HepG2 (cell line): ENCODE measurements around the gene SPRED2. TPM values are rescaled to one million over a fixed set of nuclear protein-coding genes. Genes with fewer than 3 reads are reported as not detected.
A peak's percentile ranks its signal among the peaks of the same experiment; 100 is the strongest.

ENCODE experiments used
- DNMT1 ChIP-seq: sonication (generic); formaldehyde crosslinking; IDR thresholded peaks from 2 replicates; pipeline ENCODE4 v1.5.1; 2020; ENCODE audit warnings: mild to moderate bottlenecking, missing genetic modification reagents
- FOXK2 ChIP-seq: fragments of 450-650 bp; IDR thresholded peaks from 2 replicates; pipeline ENCODE4 v1.6.1; 2016
- GLI4 ChIP-seq: sonication (generic); formaldehyde crosslinking; IDR thresholded peaks from 2 replicates; pipeline ENCODE4 v1.5.1; 2020; ENCODE audit warnings: missing genetic modification reagents, mild to moderate bottlenecking, moderate library complexity, borderline replicate concordance
- HMG20A ChIP-seq: IDR thresholded peaks from 2 replicates; pipeline ENCODE4 v1.6.1; 2016; ENCODE audit warnings: borderline replicate concordance
- HOXA5 ChIP-seq: sonication (generic); formaldehyde crosslinking; IDR thresholded peaks from 2 replicates; pipeline ENCODE4 v1.4.0; 2020; ENCODE audit warnings: missing genetic modification reagents
- JUN ChIP-seq: sonication (generic); formaldehyde crosslinking; IDR thresholded peaks from 2 replicates; pipeline ENCODE4 v1.4.0; 2020; ENCODE audit warnings: mild to moderate bottlenecking, missing genetic modification reagents
- JUND ChIP-seq: sonication (generic); formaldehyde crosslinking; IDR thresholded peaks from 2 replicates; pipeline ENCODE4 v1.8.0; 2022; ENCODE audit warnings: mild to moderate bottlenecking, missing genetic modification reagents
- KDM4B ChIP-seq: sonication (generic); formaldehyde crosslinking; IDR thresholded peaks from 2 replicates; pipeline ENCODE4 v1.4.0; 2020; ENCODE audit warnings: missing genetic modification reagents
- KMT2B ChIP-seq: IDR thresholded peaks from 2 replicates; pipeline ENCODE4 v1.6.1; 2016; ENCODE audit warnings: missing genetic modification reagents, missing compliant biosample characterization
- MAF1 ChIP-seq: sonication (generic); formaldehyde crosslinking; IDR thresholded peaks from 2 replicates; pipeline ENCODE4 v1.5.0; 2020; ENCODE audit warnings: missing genetic modification reagents, borderline replicate concordance
- MAFG ChIP-seq: sonication (generic); formaldehyde crosslinking; IDR thresholded peaks from 2 replicates; pipeline ENCODE4 v1.5.1; 2020; ENCODE audit warnings: mild to moderate bottlenecking, missing genetic modification reagents
- NBN ChIP-seq: fragments of 450-650 bp; conservative IDR thresholded peaks from 2 replicates; pipeline ENCODE4 v1.6.1; 2017
- NFKBIZ ChIP-seq: IDR thresholded peaks from 2 replicates; pipeline ENCODE4 v1.6.1; 2018; ENCODE audit warnings: missing genetic modification reagents, missing compliant biosample characterization
- PCBP2 ChIP-seq: fragments of 200-400 bp; formaldehyde crosslinking; optimal IDR thresholded peaks from 2 replicates; pipeline ENCODE3; 2018; ENCODE audit warnings: low read length, low read depth; ENCODE audit not compliant: poor library complexity, severe bottlenecking
- SP1 ChIP-seq, 2 experiments: fragments of 450-650 bp in 1 of 2; sonication (generic) in 1 of 2; formaldehyde crosslinking in 1 of 2; IDR thresholded peaks; 2 replicates each; pipeline versions ENCODE4 v1.4.0 to v1.6.1; 2016 to 2020; ENCODE audit warnings: missing genetic modification reagents in 1 of 2
- TCF7 ChIP-seq: sonication (generic); IDR thresholded peaks from 2 replicates; pipeline ENCODE4 v1.6.1; 2016; ENCODE audit warnings: antibody characterized with exemption, low read depth
- U2AF1 ChIP-seq: fragments of 200-400 bp; formaldehyde crosslinking; optimal IDR thresholded peaks from 2 replicates; pipeline ENCODE3; 2017; ENCODE audit warnings: mild to moderate bottlenecking, low read depth, low read length
- YY1 ChIP-seq: IDR thresholded peaks from 2 replicates; pipeline ENCODE4 v1.6.1; 2011; ENCODE audit warnings: low read length, low read depth, moderate library complexity, mild to moderate bottlenecking; ENCODE audit not compliant: insufficient read depth, insufficient replicate concordance
- ZBTB21 ChIP-seq: sonication (generic); formaldehyde crosslinking; IDR thresholded peaks from 2 replicates; pipeline ENCODE4 v1.4.0; 2020; ENCODE audit warnings: missing genetic modification reagents
- ZNF12 ChIP-seq: sonication (generic); formaldehyde crosslinking; IDR thresholded peaks from 2 replicates; pipeline ENCODE4 v1.5.0; 2020; ENCODE audit warnings: missing genetic modification reagents
- ZNF468 ChIP-seq: sonication (generic); formaldehyde crosslinking; IDR thresholded peaks from 2 replicates; pipeline ENCODE4 v1.8.0; 2022; ENCODE audit warnings: mild to moderate bottlenecking, moderate library complexity, missing genetic modification reagents
- ZNF572 ChIP-seq: sonication (generic); formaldehyde crosslinking; IDR thresholded peaks from 2 replicates; pipeline ENCODE4 v1.5.1; 2020; ENCODE audit warnings: mild to moderate bottlenecking, missing genetic modification reagents
- ZNF713 ChIP-seq: sonication (generic); formaldehyde crosslinking; IDR thresholded peaks from 2 replicates; pipeline ENCODE4 v1.4.0; 2020; ENCODE audit warnings: mild to moderate bottlenecking, missing genetic modification reagents
- ZNF775 ChIP-seq: sonication (generic); formaldehyde crosslinking; IDR thresholded peaks from 2 replicates; pipeline ENCODE4 v1.4.0; 2020; ENCODE audit warnings: missing genetic modification reagents, mild to moderate bottlenecking, moderate library complexity, borderline replicate concordance
- ZNF816 ChIP-seq: sonication (generic); formaldehyde crosslinking; IDR thresholded peaks from 2 replicates; pipeline ENCODE4 v1.8.0; 2022; ENCODE audit warnings: missing genetic modification reagents, mild to moderate bottlenecking, borderline replicate concordance
- polyA plus RNA-seq, 8 experiments: library from polyadenylated mRNA; depleted of rRNA in 3 of 8; stranded (reverse) in 7 of 8; unstranded in 1 of 8; fragments of >200 nt; fragmentation: Illumina TruSeq in 4 of 8; extraction: Trizol in 4 of 8; gene quantifications; 2 replicates each; pipeline versions ENCODE4 v1.2.1 to v1.2.3, GENCODE V29; 2011 to 2016; ENCODE audit warnings: low read depth in 4 of 8, missing spikeins in 1 of 8, mixed read lengths in 1 of 8; ENCODE audit not compliant: insufficient read depth in 1 of 8
- total RNA-seq, 5 experiments: library from RNA; depleted of rRNA; stranded (reverse); fragments of >200 nt; fragmentation: Illumina TruSeq; extraction: Trizol; gene quantifications; 2 replicates each; pipeline ENCODE4 v1.2.3, GENCODE V29; 2016; ENCODE audit warnings: low read depth in 1 of 5
- TF ChIP-seq, protein P1 (sequence below): sonication (generic); formaldehyde crosslinking; IDR thresholded peaks from 2 replicates; pipeline ENCODE4 v1.8.0; 2022; ENCODE audit warnings: missing genetic modification reagents, mild to moderate bottlenecking, borderline replicate concordance
- TF ChIP-seq, protein P2 (sequence below): sonication (generic); formaldehyde crosslinking; IDR thresholded peaks from 2 replicates; pipeline ENCODE4 v1.5.0; 2020; ENCODE audit warnings: mild to moderate bottlenecking, missing genetic modification reagents
- TF ChIP-seq, protein P3 (sequence below): sonication (generic); formaldehyde crosslinking; IDR thresholded peaks from 2 replicates; pipeline ENCODE4 v1.8.1; 2023; ENCODE audit warnings: mild to moderate bottlenecking, missing genetic modification reagents

The SPRED2 gene
- total and polyA plus RNA-seq, 2 of the 13 experiments (the other 11 are each of a cell fraction or from before 2014, with no cell fraction given): 13.0 to 37.0 TPM

DNA sequence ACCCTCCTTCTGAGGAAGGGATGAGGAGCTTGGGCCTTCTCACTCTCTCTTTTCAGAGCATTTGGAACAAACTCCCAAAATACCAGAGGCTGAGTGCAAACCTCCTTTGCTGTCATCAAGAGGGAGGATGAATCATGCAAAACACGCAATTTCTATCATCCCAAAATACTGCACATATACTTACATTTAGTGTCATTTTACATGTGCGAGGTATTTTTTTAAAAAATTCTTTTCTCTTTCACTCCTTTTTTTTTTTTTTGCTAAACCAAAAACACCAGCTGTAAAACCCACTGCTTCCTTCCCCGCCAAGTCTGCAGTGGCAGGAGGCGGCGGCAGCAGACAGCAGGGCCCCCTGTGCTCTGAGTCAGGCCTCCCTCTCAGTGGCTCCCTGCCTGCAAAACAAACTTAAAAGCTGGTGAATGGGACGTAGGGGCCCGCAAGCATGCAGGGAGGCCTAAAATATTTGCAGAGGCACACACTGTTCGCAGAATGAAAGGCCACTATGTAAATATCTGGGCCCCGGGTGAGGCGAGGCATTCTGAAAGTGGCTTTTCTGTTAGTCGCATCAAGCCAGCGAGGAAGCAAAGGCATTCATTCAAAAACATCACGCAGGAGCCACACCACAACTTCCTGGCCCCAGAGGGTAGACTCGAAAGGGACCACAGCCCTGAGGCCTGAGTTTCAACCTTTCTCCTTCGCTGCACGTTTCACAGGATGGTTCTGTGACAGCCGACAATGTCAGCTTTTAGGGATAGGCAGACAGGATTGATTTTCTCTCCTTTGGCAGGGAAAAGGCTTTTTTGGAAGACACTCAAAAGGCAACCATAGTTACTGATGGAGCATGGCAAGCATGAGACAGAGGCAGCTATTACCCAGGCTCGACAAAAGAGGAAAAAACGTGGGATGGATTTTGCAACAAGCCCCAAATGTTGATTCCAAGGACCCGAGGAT is 131.4 kb downstream of the SPRED2 start (continued):
- TF ChIP-seq, protein P1, sequence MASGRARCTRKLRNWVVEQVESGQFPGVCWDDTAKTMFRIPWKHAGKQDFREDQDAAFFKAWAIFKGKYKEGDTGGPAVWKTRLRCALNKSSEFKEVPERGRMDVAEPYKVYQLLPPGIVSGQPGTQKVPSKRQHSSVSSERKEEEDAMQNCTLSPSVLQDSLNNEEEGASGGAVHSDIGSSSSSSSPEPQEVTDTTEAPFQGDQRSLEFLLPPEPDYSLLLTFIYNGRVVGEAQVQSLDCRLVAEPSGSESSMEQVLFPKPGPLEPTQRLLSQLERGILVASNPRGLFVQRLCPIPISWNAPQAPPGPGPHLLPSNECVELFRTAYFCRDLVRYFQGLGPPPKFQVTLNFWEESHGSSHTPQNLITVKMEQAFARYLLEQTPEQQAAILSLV (CRISPR knock-in tag): no peak
- TF ChIP-seq YY1 (peak; percentile 41), PCBP2 (no peak), ZNF775 (CRISPR knock-in tag) (no peak), FOXK2 (no peak), MAFG (CRISPR knock-in tag) (no peak), JUND (CRISPR knock-in tag) (no peak; the same call in 1 of the 2 replicates), HOXA5 (CRISPR knock-in tag) (peak; percentile 78; the same call in 1 of the 2 replicates), ZNF572 (CRISPR knock-in tag) (no peak), TCF7 (peak; percentile 83), JUN (CRISPR knock-in tag) (no peak), KMT2B (0 out of 2 replicates have a peak, but pooled peaks have one; percentile 18), SP1 (IDR thresholded peaks at IDR 0.05) (no peak), SP1 (CRISPR knock-in tag; IDR thresholded peaks at IDR 0.05) (no peak), HMG20A (peak; percentile 75; the same call in 1 of the 2 replicates), ZBTB21 (no peak), GLI4 (CRISPR knock-in tag) (no peak), ZNF468 (no peak), NBN (no peak), DNMT1 (CRISPR knock-in tag) (no peak), NFKBIZ (CRISPR knock-in tag) (peak; percentile 35; the same call in 1 of the 2 replicates), U2AF1 (no peak), ZNF713 (CRISPR knock-in tag) (no peak), MAF1 (CRISPR knock-in tag) (no peak), KDM4B (CRISPR knock-in tag) (0 out of 2 replicates have a peak, but pooled peaks have one; percentile 42), ZNF816 (CRISPR knock-in tag) (0 out of 2 replicates have a peak, but pooled peaks have one; percentile 28), ZNF12 (peak; percentile 78; the same call in 1 of the 2 replicates)
- TF ChIP-seq, protein P2, sequence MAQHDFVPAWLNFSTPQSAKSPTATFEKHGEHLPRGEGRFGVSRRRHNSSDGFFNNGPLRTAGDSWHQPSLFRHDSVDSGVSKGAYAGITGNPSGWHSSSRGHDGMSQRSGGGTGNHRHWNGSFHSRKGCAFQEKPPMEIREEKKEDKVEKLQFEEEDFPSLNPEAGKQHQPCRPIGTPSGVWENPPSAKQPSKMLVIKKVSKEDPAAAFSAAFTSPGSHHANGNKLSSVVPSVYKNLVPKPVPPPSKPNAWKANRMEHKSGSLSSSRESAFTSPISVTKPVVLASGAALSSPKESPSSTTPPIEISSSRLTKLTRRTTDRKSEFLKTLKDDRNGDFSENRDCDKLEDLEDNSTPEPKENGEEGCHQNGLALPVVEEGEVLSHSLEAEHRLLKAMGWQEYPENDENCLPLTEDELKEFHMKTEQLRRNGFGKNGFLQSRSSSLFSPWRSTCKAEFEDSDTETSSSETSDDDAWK (CRISPR knock-in tag): no peak
- TF ChIP-seq, protein P3, sequence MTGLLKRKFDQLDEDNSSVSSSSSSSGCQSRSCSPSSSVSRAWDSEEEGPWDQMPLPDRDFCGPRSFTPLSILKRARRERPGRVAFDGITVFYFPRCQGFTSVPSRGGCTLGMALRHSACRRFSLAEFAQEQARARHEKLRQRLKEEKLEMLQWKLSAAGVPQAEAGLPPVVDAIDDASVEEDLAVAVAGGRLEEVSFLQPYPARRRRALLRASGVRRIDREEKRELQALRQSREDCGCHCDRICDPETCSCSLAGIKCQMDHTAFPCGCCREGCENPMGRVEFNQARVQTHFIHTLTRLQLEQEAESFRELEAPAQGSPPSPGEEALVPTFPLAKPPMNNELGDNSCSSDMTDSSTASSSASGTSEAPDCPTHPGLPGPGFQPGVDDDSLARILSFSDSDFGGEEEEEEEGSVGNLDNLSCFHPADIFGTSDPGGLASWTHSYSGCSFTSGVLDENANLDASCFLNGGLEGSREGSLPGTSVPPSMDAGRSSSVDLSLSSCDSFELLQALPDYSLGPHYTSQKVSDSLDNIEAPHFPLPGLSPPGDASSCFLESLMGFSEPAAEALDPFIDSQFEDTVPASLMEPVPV: 0 out of 2 replicates have a peak, but pooled peaks have one; percentile 6
